Measurements from ENCODE around the gene TNFRSF9. TPM values are rescaled to one million over a fixed set of nuclear protein-coding genes. Genes with fewer than 3 reads are reported as not detected.
A peak's percentile ranks its signal among the peaks of the same experiment; 100 is the strongest.
"Not testable (repeated sequence)": the region's sequence is repeated elsewhere in the genome, so short reads cannot be mapped to it uniquely, and the experiment has no call there.

TNFRSF9 gene
- total RNA-seq, 8 experiments from 2014 or later: 0.05 to 15.5 (median 0.50) TPM

DNA sequence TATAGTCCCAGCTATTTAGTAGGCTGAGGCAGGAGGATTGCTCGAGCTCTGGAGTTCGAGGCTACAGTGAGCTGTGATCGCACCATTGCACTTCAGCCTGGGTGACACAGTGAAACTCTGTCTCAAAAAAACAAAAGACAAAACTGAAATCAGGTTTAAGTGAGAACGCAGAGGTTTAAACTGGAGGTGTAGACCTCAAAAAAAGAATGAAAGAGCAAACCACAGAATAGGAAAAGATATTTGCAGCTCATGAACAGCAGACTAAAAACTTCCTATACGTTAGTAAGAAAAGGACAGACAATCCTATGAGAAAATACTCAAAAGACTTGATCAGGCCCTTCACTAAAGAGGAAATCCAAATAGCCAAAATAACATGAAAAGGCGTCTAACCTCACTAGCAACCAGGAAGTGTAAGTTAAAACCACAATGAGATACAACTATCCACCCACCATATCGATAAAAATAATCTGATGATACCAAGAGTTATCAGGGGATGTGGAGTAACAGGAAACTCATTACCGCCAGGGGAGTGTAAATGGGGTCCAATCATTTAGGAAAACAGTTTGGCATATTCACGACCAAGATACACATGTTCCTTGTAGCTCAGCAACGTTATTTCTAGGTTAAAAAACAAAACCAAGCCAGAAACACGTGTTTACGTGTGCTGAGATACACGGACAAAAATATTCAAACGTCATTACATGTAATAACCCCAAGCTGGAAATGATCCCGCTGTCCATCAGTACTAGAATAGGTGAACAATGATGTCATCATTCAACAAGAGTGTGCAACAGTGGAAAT, 9.8 kb downstream of the TNFRSF9 start:
- H3K27ac ChIP-seq: no peak overlapping the region
- in situ Hi-C loops (cut with MboI; ENCODE audit: low pct_unique_long_range_greater_than_20kb in 2 of 9, low sequenced_read_pairs in 9 of 9, unreplicated experiment in 9 of 9): no loop called here
- no peak for ATAC-seq (replicated peaks in 6 of 8)

DNA sequence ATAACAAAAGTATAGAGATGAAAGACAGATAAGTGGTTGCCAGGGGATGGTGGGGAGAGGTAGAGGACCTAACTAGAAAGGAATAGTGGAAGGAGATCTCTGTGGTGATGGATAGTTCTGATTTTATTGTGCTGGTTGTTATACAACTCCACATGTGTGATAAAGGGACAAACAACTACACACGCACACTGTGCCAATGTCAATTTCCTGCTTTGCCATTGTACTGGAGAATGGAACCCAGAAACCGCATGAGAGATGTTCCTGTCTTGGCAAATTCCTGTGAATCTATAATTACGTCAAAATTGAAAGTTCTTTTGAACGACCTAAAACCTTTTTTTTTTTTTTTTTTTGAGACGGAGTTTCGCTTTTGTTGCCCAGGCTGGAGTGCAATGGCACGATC, 11.0 kb downstream of the TNFRSF9 start:
- H3K4me1 ChIP-seq (replicated peaks in 1 of 2): no peaks in the 10 kb centered on the region
- H3K4me3 ChIP-seq: no peak overlapping the region
- no peak overlapping the region for H3K27ac ChIP-seq
- 52 to 95% (median 75%) methylated on average over 1 to 7 of the region's 7 CpGs; no CpG with 5 or more reads in 1 of the 10 experiments for WGBS, 10 experiments
- in situ Hi-C loops (cut with MboI; ENCODE audit: low pct_unique_long_range_greater_than_20kb in 2 of 9, low sequenced_read_pairs in 9 of 9, unreplicated experiment in 9 of 9): no loop called here
- no peak for ATAC-seq (replicated peaks in 6 of 8)

More for the DNA sequence above, 9.8 kb downstream of the TNFRSF9 start:
- no peaks in the 10 kb centered on the region for H3K4me1 ChIP-seq (replicated peaks in 1 of 2)
- H3K4me3 ChIP-seq: no peak overlapping the region
- WGBS, 10 experiments: 64 to 88% (median 84%) methylated on average over 7 to 15 of the region's 15 CpGs

- WGBS, 10 experiments: 50 to 95% (median 87%) methylated on average over 2 to 4 of the region's 4 CpGs
- Histone ChIP-seq H3K4me3 (no peak overlapping the region), H3K27ac (no peak overlapping the region), H3K4me1 (replicated peaks in 1 of 2) (no peaks in the 10 kb centered on the region)
- ATAC-seq (replicated peaks in 6 of 8): no peak
- in situ Hi-C loops (cut with MboI; ENCODE audit: low pct_unique_long_range_greater_than_20kb in 2 of 9, low sequenced_read_pairs in 9 of 9, unreplicated experiment in 9 of 9): no loop called here
Measured at GRCh38 chr1:7928247-7928646, 12.4 kb downstream of the TNFRSF9 start.

GRCh38 chr1:7927061-7927460, 13.6 kb downstream of the TNFRSF9 start:
- H3K4me3 ChIP-seq; H3K4me1 ChIP-seq (replicated peaks in 1 of 2); H3K27ac ChIP-seq; in situ Hi-C loops (cut with MboI; ENCODE audit: low pct_unique_long_range_greater_than_20kb in 2 of 9, low sequenced_read_pairs in 9 of 9, unreplicated experiment in 9 of 9); ATAC-seq (replicated peaks in 6 of 8): not testable (repeated sequence)
- 0 to 89% (median 74%) methylated on average over 1 to 8 of the region's 8 CpGs; no CpG with 5 or more reads in 4 of the 10 experiments for WGBS, 10 experiments

GRCh38 chr1:7922301-7922700, 18.3 kb downstream of the TNFRSF9 start:
- Histone ChIP-seq H3K27ac (no peak overlapping the region), H3K4me1 (replicated peaks in 1 of 2) (no peaks in the 10 kb centered on the region), H3K4me3 (no peak overlapping the region)
- ATAC-seq (replicated peaks in 6 of 8): no peak
- in situ Hi-C loops (cut with MboI; ENCODE audit: low pct_unique_long_range_greater_than_20kb in 2 of 9, low sequenced_read_pairs in 9 of 9, unreplicated experiment in 9 of 9): loop anchor here in 6 of 9 experiments (25.0 kb wide), 3 partner anchors 110 to 260 kb away; no protein-coding TSS in a partner anchor
- WGBS, 10 experiments: 37 to 100% (median 78%) methylated on average over 1 to 6 of the region's 6 CpGs; no CpG with 5 or more reads in 1 of the 10 experiments

DNA sequence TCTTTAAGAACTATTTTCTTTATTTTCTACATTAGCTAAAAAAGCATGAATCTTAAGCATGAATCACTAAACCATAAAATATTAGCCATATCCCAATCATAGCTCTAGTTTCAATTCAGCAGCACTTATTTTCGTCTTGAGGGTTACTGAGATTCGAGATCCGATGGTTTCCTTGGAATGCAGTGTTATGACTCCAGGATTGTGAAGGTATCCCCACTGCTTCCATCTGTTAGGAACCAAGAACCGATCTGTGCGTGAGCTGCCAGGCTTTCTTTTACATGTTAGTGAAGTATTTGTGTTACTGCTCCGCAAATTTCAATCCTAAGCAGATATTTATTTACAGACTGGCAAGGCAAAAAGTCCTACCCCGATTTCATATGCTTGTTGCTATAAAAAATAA, 18.8 kb downstream of the TNFRSF9 start:
- in situ Hi-C loops (cut with MboI; ENCODE audit: low pct_unique_long_range_greater_than_20kb in 2 of 9, low sequenced_read_pairs in 9 of 9, unreplicated experiment in 9 of 9): loop anchor here in 6 of 9 experiments (25.0 kb wide), 3 partner anchors 109 to 259 kb away; no protein-coding TSS in a partner anchor
- WGBS, 10 experiments: 43 to 96% (median 88%) methylated on average over 3 to 7 of the region's 7 CpGs; no CpG with 5 or more reads in 1 of the 10 experiments
- H3K4me1 ChIP-seq (replicated peaks in 1 of 2): no peaks in the 10 kb centered on the region
- H3K4me3 ChIP-seq: no peak overlapping the region
- ATAC-seq (replicated peaks in 6 of 8): no peak
- H3K27ac ChIP-seq: no peak overlapping the region

DNA sequence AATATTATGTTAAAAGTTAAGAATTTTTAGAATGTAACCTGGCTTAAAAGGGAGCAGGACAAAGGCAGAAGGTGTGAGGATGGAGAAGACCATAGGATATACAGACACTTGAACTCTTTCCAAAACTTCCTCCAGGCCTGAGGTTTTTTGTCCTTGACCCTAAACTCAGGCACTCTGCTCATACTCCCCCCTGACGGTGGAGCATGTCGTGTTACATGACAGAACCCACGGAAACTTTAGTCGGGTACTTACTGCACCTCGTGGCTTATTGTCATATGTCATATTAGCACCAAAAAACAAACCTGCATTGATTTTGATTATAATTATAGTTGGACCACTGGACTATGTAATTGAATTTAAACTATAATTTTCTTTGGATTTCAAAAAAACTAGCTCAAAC, 20.8 kb downstream of the TNFRSF9 start:
- WGBS, 10 experiments: 8 to 100% (median 81%) methylated on average over 1 to 5 of the region's 5 CpGs
- Histone ChIP-seq H3K27ac (no peak overlapping the region), H3K4me3 (no peak overlapping the region), H3K4me1 (replicated peaks in 1 of 2) (no peaks in the 10 kb centered on the region)
- in situ Hi-C loops (cut with MboI; ENCODE audit: low pct_unique_long_range_greater_than_20kb in 2 of 9, low sequenced_read_pairs in 9 of 9, unreplicated experiment in 9 of 9): loop anchor here in 6 of 9 experiments (25.0 kb wide), 3 partner anchors 108 to 258 kb away; no protein-coding TSS in a partner anchor
- no peak for ATAC-seq (replicated peaks in 6 of 8)

DNA sequence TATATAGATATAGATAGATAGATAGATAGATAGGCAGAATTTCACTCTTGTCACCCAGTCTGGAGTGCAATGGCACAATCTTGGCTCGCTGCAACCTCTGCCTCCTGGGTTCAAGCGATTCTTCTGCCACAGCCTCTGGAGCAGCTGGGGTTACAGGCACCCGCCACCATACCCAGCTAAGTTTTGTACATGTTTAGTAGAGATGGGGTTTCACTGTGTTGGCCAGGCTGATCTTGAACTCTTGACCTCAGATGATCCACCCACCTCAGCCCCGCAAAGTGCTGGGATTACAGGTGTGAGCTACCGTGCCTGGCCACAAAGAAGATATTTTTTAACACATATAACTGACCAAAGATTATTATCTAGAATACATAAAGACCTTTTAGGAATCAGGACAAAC, 22.7 kb downstream of the TNFRSF9 start:
- H3K4me1 ChIP-seq (replicated peaks in 1 of 2); H3K4me3 ChIP-seq; ATAC-seq (replicated peaks in 6 of 8); H3K27ac ChIP-seq: not testable (repeated sequence)
- WGBS, 10 experiments: 40 to 100% (median 80%) methylated on average over 1 to 5 of the region's 5 CpGs; no CpG with 5 or more reads in 1 of the 10 experiments
- in situ Hi-C loops (cut with MboI; ENCODE audit: low pct_unique_long_range_greater_than_20kb in 2 of 9, low sequenced_read_pairs in 9 of 9, unreplicated experiment in 9 of 9): loop anchor here in 6 of 9 experiments (25.0 kb wide), 3 partner anchors 106 to 256 kb away; no protein-coding TSS in a partner anchor

DNA sequence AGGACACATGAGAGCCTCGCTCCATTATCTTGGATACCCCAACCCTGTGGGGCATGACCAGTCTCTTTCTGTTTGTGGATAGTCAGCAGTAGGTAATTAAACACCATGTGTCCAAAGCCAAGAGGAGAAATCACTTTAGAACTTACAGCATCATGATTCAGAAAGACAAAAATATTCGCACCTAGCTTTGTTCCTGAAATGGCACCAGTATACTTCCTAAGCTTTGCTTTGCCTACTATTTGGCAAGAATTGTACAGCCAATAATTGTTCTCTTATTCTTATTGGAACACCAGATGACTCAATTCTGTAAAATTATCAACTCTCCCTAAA, 24.2 kb downstream of the TNFRSF9 start:
- no peak for ATAC-seq (replicated peaks in 6 of 8)
- in situ Hi-C loops (cut with MboI; ENCODE audit: low pct_unique_long_range_greater_than_20kb in 2 of 9, low sequenced_read_pairs in 9 of 9, unreplicated experiment in 9 of 9): loop anchor here in 6 of 9 experiments (25.0 kb wide), 3 partner anchors 104 to 254 kb away; no protein-coding TSS in a partner anchor
- WGBS, 10 experiments: 83 to 100% (median 96%) methylated on average over 1 to 2 of the region's 2 CpGs

GRCh38 chr1:7915826-7916500, 24.7 kb downstream of the TNFRSF9 start:
- in situ Hi-C loops (cut with MboI; ENCODE audit: low pct_unique_long_range_greater_than_20kb in 2 of 9, low sequenced_read_pairs in 9 of 9, unreplicated experiment in 9 of 9): loop anchor here in 6 of 9 experiments (25.0 kb wide), 3 partner anchors 104 to 254 kb away; no protein-coding TSS in a partner anchor
- Histone ChIP-seq H3K4me3 (no peak overlapping the region), H3K27ac (no peak overlapping the region), H3K4me1 (replicated peaks in 1 of 2) (no peaks in the 10 kb centered on the region)
- 43 to 84% (median 72%) methylated on average over 1 to 5 of the region's 5 CpGs for WGBS, 10 experiments
- ATAC-seq (replicated peaks in 6 of 8): no peak

More for the DNA sequence above, 24.2 kb downstream of the TNFRSF9 start:
- Histone ChIP-seq H3K4me1 (replicated peaks in 1 of 2) (no peaks in the 10 kb centered on the region), H3K4me3 (no peak overlapping the region), H3K27ac (no peak overlapping the region)

DNA sequence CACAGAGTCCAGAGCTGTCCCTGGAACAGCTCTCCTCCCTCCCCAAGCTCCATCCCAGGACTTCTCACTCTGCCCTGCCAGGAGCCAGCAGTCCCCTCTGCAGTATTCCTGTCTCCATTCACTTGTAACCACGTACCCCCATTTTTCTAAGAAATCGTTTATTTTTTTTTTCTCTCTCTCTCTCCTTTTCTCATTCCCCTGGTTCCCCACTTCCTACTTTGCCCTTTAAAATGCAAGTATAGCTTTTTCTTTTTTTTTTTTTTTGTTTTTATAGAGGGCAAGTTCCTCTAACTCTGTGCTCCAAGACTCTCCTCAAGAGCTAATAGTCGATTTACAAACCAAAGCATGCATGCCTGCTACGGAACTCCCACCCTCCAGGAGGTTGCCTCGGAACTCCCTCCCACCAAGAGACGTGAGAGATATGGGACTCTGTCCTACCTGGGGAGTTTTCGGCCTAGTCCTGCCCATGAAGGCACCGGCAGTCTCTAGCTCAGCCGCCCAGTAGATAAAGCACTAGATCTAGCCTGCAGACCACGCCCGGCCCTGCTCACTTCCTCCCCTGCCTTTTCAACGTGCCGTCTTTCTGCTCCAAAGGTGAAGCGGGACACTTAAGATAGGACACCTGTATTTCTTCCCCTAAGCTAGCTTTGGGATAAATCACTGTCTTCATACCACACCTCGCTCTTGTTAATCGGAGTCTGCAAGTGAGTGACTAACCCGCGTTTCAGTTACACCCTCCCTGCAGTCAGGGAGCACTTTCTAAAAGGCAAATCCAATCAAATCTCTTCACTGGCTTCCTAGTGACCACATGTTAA, 27.7 kb downstream of the TNFRSF9 start:
- WGBS, 10 experiments: 50 to 89% (median 65%) methylated on average over 2 to 18 of the region's 18 CpGs
- no peaks in the 10 kb centered on the region for H3K4me1 ChIP-seq (replicated peaks in 1 of 2)
- H3K27ac ChIP-seq: no peak overlapping the region
- no peak overlapping the region for H3K4me3 ChIP-seq
- in situ Hi-C loops (cut with MboI; ENCODE audit: low pct_unique_long_range_greater_than_20kb in 2 of 9, low sequenced_read_pairs in 9 of 9, unreplicated experiment in 9 of 9): loop anchor here in 6 of 9 experiments (25.0 kb wide), 3 partner anchors 101 to 251 kb away; no protein-coding TSS in a partner anchor
- peak in 2 of 8 experiments; percentile 52 to 90 for ATAC-seq (replicated peaks in 6 of 8)

DNA sequence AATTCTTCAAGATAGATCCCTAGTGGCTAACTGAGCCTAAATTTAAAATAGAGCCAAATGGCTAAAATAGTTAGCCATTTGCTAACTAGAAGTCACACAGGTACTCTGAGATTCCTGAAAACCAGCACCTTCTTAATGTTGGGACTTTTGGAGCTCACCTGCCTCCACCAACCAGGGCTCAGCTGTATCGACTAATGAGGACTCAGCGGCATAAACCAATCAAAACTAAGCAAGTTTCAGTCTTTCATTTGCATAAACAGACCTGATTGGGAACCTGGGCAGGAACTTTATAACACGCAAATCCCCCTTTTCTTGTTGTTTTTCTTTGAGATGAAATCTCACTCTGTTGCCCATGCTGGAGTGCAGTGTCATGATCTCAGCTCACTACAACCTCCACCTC, 28.5 kb downstream of the TNFRSF9 start:
- 43 to 100% (median 91%) methylated on average over 1 to 3 of the region's 3 CpGs for WGBS, 10 experiments
- no peak overlapping the region for H3K4me3 ChIP-seq
- no peak overlapping the region for H3K27ac ChIP-seq
- no peak for ATAC-seq (replicated peaks in 6 of 8)
- in situ Hi-C loops (cut with MboI; ENCODE audit: low pct_unique_long_range_greater_than_20kb in 2 of 9, low sequenced_read_pairs in 9 of 9, unreplicated experiment in 9 of 9): loop anchor here in 6 of 9 experiments (25.0 kb wide), 3 partner anchors 100 to 250 kb away; no protein-coding TSS in a partner anchor
- no peaks in the 10 kb centered on the region for H3K4me1 ChIP-seq (replicated peaks in 1 of 2)

Data from motor neuron (in vitro differentiated cells).